Measurements from ENCODE around the gene FCAR. TPM values are rescaled to one million over a fixed set of nuclear protein-coding genes. Genes with fewer than 3 reads are reported as not detected.
"Not testable (repeated sequence)": the region's sequence is repeated elsewhere in the genome, so short reads cannot be mapped to it uniquely, and the experiment has no call there.

FCAR gene
- total and polyA plus RNA-seq, 10 donors = 0.59 to 86.3 (median 18.6) TPM

DNA sequence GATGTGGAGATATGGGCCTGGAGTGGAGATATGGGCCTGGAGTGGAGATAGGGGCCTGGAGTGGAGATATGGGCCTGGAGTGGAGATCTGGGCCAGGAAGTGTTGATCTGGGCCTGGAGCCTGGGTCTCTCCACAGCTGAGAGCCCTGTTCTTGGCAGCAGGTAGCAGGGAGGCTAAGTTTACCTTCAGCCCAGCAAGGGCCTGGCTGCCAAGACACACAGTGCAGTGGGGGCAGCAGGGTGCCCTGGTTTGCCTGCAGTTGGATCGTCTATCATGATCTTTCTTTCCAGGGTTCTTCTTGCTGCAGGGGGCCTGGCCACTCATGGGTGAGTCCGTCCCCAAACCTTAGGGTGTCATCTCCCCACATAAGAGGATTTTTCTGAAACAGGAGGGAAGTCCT lies 23.1 kb upstream of the FCAR start:
- 33 to 88% (median 69%) methylated on average over 1 to 2 of the region's 2 CpGs for WGBS, 5 donors

DNA sequence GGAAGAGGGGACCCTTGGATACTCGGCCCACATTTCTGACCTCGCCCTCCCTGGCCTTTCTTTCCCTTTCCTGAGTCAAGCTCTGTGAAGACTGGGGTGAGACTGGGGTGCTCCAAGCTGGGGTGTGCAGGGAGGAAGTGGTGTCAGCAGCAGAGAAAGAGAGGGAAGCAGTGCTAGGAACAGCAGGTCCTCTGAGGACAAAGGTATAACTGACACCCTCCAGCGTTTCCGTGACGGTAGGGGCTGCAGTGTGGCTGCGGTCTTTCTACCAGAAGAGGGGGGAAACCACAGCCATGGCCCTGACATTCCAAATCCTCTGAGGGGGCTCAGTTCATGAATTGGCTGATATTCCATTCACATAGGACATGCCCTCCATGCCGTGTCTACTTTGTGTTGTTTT lies 22.7 kb upstream of the FCAR start:
- peaks cover 0 to 4% (median 0%) of the 10 kb centered on the region in 8 donors for H3K9me3 ChIP-seq
- peaks cover 0 to 6% (median 0%) of the 10 kb centered on the region in 6 donors for H3K4me1 ChIP-seq
- no peaks in the 10 kb centered on the region for H3K36me3 ChIP-seq
- no peak overlapping the region for H3K4me3 ChIP-seq
- TF ChIP-seq POLR2A (IDR thresholded peaks at IDR 0.05) (no peak), POLR2AphosphoS5 (IDR thresholded peaks at IDR 0.05) (no peak)
- TF ChIP-seq, protein P1, sequence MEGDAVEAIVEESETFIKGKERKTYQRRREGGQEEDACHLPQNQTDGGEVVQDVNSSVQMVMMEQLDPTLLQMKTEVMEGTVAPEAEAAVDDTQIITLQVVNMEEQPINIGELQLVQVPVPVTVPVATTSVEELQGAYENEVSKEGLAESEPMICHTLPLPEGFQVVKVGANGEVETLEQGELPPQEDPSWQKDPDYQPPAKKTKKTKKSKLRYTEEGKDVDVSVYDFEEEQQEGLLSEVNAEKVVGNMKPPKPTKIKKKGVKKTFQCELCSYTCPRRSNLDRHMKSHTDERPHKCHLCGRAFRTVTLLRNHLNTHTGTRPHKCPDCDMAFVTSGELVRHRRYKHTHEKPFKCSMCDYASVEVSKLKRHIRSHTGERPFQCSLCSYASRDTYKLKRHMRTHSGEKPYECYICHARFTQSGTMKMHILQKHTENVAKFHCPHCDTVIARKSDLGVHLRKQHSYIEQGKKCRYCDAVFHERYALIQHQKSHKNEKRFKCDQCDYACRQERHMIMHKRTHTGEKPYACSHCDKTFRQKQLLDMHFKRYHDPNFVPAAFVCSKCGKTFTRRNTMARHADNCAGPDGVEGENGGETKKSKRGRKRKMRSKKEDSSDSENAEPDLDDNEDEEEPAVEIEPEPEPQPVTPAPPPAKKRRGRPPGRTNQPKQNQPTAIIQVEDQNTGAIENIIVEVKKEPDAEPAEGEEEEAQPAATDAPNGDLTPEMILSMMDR (IDR thresholded peaks at IDR 0.05 in 8 of 11, conservative IDR thresholded peaks at IDR 0.05 in 3 of 11) = no peak
- DNase-seq = no peak
- H3K27ac ChIP-seq = peak overlapping the region in 1 of 8 donors; percentile 14
- intact Hi-C loops (cut with DNase I; ENCODE audit: low total_unique reads) = no loop called here
- H3K27me3 ChIP-seq (replicated peaks in 1 of 7) = peaks cover 0 to 4% (median 0%) of the 10 kb centered on the region in 7 donors
- WGBS, 5 donors = 45 to 86% (median 47%) methylated on average over 7 of the region's 7 CpGs

More for the DNA sequence above, 23.1 kb upstream of the FCAR start:
- Histone ChIP-seq H3K4me3 (no peak overlapping the region), H3K36me3 (no peaks in the 10 kb centered on the region), H3K27me3 (replicated peaks in 1 of 7) (peaks cover 0 to 4% (median 0%) of the 10 kb centered on the region in 7 donors), H3K27ac (peak overlapping the region in 1 of 8 donors; percentile 14), H3K9me3 (peaks cover 0 to 8% (median 0%) of the 10 kb centered on the region in 8 donors), H3K4me1 (peaks cover 0 to 6% (median 0%) of the 10 kb centered on the region in 6 donors)
- TF ChIP-seq POLR2AphosphoS5 (IDR thresholded peaks at IDR 0.05) (no peak), POLR2A (IDR thresholded peaks at IDR 0.05) (no peak)
- TF ChIP-seq, protein P1 (IDR thresholded peaks at IDR 0.05 in 8 of 11, conservative IDR thresholded peaks at IDR 0.05 in 3 of 11) = no peak
- intact Hi-C loops (cut with DNase I; ENCODE audit: low total_unique reads) = no loop called here
- DNase-seq = no peak

DNA sequence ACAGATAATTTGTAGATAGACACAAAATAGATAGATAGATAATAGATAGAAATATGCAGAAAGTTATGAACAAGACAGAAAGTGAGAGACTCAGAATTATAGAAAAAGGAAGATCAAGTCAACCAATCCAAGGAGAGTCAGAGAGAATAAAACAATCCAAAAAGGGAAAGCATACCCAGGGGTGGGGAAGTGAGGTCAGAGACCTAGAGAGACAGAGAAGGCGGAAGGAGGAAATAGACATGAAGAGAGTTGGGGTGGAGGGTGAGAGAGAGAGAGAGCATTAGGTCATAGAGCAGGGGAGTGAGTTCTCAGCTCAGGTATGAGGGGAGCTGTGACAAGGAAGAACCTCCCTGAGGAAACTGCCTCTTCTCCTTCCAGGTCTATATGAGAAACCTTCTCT lies 18.8 kb upstream of the FCAR start:
- H3K36me3 ChIP-seq; intact Hi-C loops (cut with DNase I; ENCODE audit: low total_unique reads); H3K4me3 ChIP-seq; DNase-seq; H3K9me3 ChIP-seq; H3K4me1 ChIP-seq: not testable (repeated sequence)
- Histone ChIP-seq H3K27me3 (replicated peaks in 1 of 7) (peaks cover 0 to 10% (median 0%) of the 10 kb centered on the region in 7 donors), H3K27ac (peak overlapping the region in 1 of 8 donors; percentile 46)
- WGBS, 5 donors = 21 to 50% (median 35%) methylated on average over 1 of the region's 1 CpG

DNA sequence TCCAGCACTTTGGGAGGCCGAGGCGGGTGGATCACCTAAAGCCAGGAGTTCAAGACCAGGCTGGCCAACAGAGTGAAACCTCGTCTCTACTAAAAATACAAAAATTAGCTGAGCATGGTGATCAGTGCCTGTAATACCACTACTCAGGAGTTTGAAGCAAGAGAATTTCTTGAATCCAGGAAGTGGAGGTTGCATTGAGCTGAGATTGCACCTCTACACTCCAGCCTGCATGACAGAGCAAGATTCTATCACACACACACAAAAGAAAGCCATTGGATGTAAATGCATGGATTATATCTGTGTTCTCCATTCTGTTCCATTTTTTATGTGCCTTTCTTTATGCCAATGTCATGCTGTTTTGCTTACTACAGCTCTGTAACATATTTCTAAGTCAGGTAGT lies 15.6 kb upstream of the FCAR start:
- intact Hi-C loops (cut with DNase I; ENCODE audit: low total_unique reads); H3K4me1 ChIP-seq; DNase-seq; H3K9me3 ChIP-seq; H3K36me3 ChIP-seq; H3K4me3 ChIP-seq: not testable (repeated sequence)
- Histone ChIP-seq H3K27me3 (replicated peaks in 1 of 7) (peaks cover 0 to 11% (median 0%) of the 10 kb centered on the region in 7 donors), H3K27ac (peak overlapping the region in 2 of 8 donors; percentile 21 to 63)
- WGBS, 5 donors = 73 to 91% (median 85%) methylated on average over 3 of the region's 3 CpGs

DNA sequence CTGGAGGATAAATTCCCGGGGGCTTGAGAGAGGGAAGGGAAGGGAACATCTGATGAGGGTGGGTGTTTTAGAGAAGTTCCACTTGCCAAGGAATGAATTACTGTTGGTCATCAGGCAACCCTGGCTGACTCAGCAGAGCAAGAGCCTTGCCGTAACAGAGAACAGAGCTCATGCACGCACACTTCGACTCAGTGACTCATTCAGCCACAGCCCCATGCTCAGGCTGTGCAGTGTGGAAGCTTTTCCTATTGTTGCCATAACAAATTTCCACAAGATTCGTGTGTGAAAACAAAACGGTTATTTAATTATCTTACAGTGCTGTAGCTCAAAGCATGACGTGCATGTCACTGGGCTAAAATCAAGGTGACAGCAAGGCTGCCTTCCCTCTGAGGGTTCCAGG lies 14.6 kb upstream of the FCAR start:
- H3K36me3 ChIP-seq; H3K4me1 ChIP-seq; DNase-seq; H3K9me3 ChIP-seq; intact Hi-C loops (cut with DNase I; ENCODE audit: low total_unique reads); H3K4me3 ChIP-seq: not testable (repeated sequence)
- Histone ChIP-seq H3K27me3 (replicated peaks in 1 of 7) (peaks cover 0 to 11% (median 0%) of the 10 kb centered on the region in 7 donors), H3K27ac (peak overlapping the region in 4 of 8 donors; percentile 21 to 63 (median 48))
- peak in 1 of 3 donors; percentile 16 for TF ChIP-seq POLR2AphosphoS5 (IDR thresholded peaks at IDR 0.05)
- WGBS, 5 donors = 49 to 74% (median 55%) methylated on average over 7 of the region's 7 CpGs

DNA sequence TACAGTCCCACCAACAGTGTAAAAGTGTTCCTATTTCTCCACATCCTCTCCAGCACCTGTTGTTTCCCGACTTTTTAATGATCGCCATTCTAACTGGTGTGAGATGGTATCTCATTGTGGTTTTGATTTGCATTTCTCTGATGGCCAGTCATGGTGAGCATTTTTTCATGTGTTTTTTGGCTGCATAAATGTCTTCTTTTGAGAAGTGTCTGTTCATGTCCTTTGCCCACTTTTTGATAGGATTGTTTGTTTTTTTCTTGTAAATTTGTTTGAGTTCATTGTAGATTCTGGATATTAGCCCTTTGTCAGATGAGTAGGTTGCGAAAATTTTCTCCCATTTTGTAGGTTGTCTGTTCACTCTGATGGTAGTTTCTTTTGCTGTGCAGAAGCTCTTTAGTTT lies 10.6 kb upstream of the FCAR start:
- H3K9me3 ChIP-seq; H3K4me3 ChIP-seq; H3K36me3 ChIP-seq; H3K27ac ChIP-seq; H3K4me1 ChIP-seq; DNase-seq; intact Hi-C loops (cut with DNase I; ENCODE audit: low total_unique reads): not testable (repeated sequence)
- peaks cover 0 to 26% (median 0%) of the 10 kb centered on the region in 7 donors for H3K27me3 ChIP-seq (replicated peaks in 1 of 7)
- 88 to 100% (median 100%) methylated on average over 1 to 2 of the region's 3 CpGs; no CpG with 5 or more reads in 2 of the 5 donors for WGBS, 5 donors
